H1 (cell line): Measurements from ENCODE around the gene XDH. TPM values are rescaled to one million over a fixed set of nuclear protein-coding genes. Genes with fewer than 3 reads are reported as not detected.

Experiments used
- CBX8 ChIP-seq: fragments of 300-800, 300-1000 bp; sonication (generic); IDR thresholded peaks from 2 replicates; pipeline ENCODE4 v1.7.1; 2016; ENCODE audit warnings: low read depth, low read length, borderline replicate concordance
- CHD7 ChIP-seq: fragments of 300-600 bp; sonication (generic); IDR thresholded peaks from 2 replicates; pipeline ENCODE4 v1.7.1; 2012; ENCODE audit warnings: low read length, moderate library complexity, mild to moderate bottlenecking, inconsistent platforms; ENCODE audit not compliant: insufficient replicate concordance
- POLR2A ChIP-seq, 2 experiments: IDR thresholded peaks; 1 replicate in 1 of 2; 2 replicates in 1 of 2; pipeline ENCODE4 v1.6.1; 2011; ENCODE audit warnings: low read depth in 2 of 2, low read length in 2 of 2, mild to moderate bottlenecking in 2 of 2; ENCODE audit errors: control extremely low read depth in 1 of 2
- polyA plus RNA-seq, 7 experiments: library from polyadenylated mRNA; depleted of rRNA in 3 of 7; stranded (reverse) in 5 of 7; unstranded in 2 of 7; fragments of >200 nt in 5 of 7; fragments of 200-250 nt in 2 of 7; gene quantifications; 1 replicate in 5 of 7; 2 replicates in 1 of 7; 4 replicates in 1 of 7; pipeline versions ENCODE4 v1.2.1 to v1.2.3, GENCODE V29; 2011 to 2013; ENCODE audit warnings: missing spikeins in 2 of 7, mixed read lengths in 2 of 7
- total RNA-seq: library from RNA; stranded (reverse); fragmentation: NEBNext Ultra II Directional; extraction: Animal tissue kit (Norgen Biotek cat#: 25700); gene quantifications from 2 replicates; pipeline ENCODE4 v1.2.1, GENCODE V29; 2021

Gene XDH
- total and polyA plus RNA-seq, 2 of the 8 experiments (the other 6 are each of a cell fraction or from before 2014, with no cell fraction given): 0.68 to 1.2 TPM

GRCh38 chr2:31302940-31303563 is 111.5 kb downstream of the XDH start (continued):
- TF ChIP-seq CHD7: no peak
- TF ChIP-seq CBX8: no peak
- TF ChIP-seq POLR2A (IDR thresholded peaks at IDR 0.05; ENCODE audit: control extremely low read depth in 1 of 2, low read depth in 2 of 2, low read length in 2 of 2): no peak
